Activated CD8-positive, alpha-beta memory T cell treated with anti-CD3 and anti-CD28 coated beads, Interleukin-2, amount 10 ng/mL, durations not matched to agents 7 days and 5 days (primary cell): ENCODE results near the gene KLHL11. TPM values are rescaled to one million over a fixed set of nuclear protein-coding genes. Genes with fewer than 3 reads are reported as not detected.
"Not testable (repeated sequence)": the region's sequence is repeated elsewhere in the genome, so short reads cannot be mapped to it uniquely, and the experiment has no call there.

Experiments used
- ATAC-seq: fragments of 150-1000 bp; cut with Tn5 transposase; one replicate; pipeline ENCODE4 v1.10.0; 2021; ENCODE audit warnings: moderate library complexity
- CTCF ChIA-PET: fragments of 350-600 bp; sonication (Branson Sonifier 250); formaldehyde crosslinking; loops from one replicate; lab custom pipeline; 2021; ENCODE audit warnings: antibody characterized with exemption; lab: Charles Lee
- DNase-seq: peaks from one replicate; pipeline ENCODE4 v3.0.0-alpha.2; 2020
- H3K27ac Mint-ChIP-seq: one replicate; pipeline ENCODE4 v1.8.0; 2021; ENCODE audit warnings: mild to moderate bottlenecking, mixed read lengths
- H3K27me3 Mint-ChIP-seq: one replicate; pipeline ENCODE4 v1.8.0; 2021; ENCODE audit warnings: mixed read lengths
- H3K36me3 Mint-ChIP-seq: one replicate; pipeline ENCODE4 v1.8.0; 2021; ENCODE audit warnings: mild to moderate bottlenecking, mixed read lengths
- H3K4me1 Mint-ChIP-seq: one replicate; pipeline ENCODE4 v1.8.0; 2021; ENCODE audit warnings: mixed read lengths
- H3K4me3 Mint-ChIP-seq: one replicate; pipeline ENCODE4 v1.8.0; 2021; ENCODE audit warnings: mild to moderate bottlenecking, moderate library complexity, mixed read lengths
- H3K9me3 Mint-ChIP-seq: one replicate; pipeline ENCODE4 v1.8.0; 2022; ENCODE audit warnings: low read depth, mixed read lengths
- total RNA-seq, 2 experiments: library from RNA; stranded (reverse); gene quantifications; one replicate each; pipeline ENCODE4 v1.2.3, GENCODE V29; 2021

Gene KLHL11
- total RNA-seq, 2 experiments from 2014 or later = 14.4 to 16.4 TPM

DNA sequence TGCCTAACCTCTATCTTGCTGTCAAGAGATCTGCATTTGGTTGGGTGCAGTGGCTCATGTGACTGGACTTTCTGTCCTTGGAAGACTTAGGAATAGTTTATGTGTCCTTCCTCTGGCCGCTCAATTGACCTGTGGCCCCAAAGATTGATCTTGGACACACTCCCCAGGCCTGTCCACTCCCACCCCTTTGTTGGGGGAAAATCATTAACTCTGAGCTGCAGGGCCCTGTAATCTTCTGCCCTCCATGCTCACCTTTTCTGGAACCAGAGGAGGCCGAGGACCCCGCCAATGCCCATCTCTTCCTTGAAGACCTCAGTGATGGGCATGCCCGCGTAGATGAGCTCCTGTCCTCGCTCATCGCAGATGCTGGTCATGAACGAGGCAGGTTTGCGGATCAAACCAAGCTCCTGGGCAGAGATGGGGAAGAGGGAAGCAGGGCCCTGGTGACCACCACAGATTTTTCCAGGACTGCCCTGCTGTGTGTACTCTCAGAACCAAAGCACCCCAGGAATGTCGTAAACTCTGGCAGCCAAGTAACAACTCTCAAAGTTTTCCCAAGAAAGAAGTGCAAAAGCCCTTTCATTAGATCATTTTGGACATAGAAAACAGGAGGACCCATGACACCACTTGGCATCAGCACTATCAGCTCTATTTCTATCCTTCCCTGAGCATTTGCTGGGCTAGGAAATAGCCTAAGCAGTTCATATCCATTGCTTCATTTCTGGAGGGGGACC, 8.5 kb upstream of the KLHL11 start:
- Mint-ChIP-seq H3K9me3 (no peaks in the 10 kb centered on the region), H3K27ac (no peak overlapping the region), H3K4me3 (no peak overlapping the region), H3K27me3 (no peaks in the 10 kb centered on the region), H3K4me1 (peaks cover 12% of the 10 kb centered on the region), H3K36me3 (peaks cover 64% of the 10 kb centered on the region)
- CTCF ChIA-PET = interaction anchor here (1.1 to 2.6 kb wide), 2 partner anchors 8 to 11 kb away, joined by 3 to 7 read pairs; partner anchors contain the start of gene KLHL11
- ATAC-seq (no peak), DNase-seq (no peak)

DNA sequence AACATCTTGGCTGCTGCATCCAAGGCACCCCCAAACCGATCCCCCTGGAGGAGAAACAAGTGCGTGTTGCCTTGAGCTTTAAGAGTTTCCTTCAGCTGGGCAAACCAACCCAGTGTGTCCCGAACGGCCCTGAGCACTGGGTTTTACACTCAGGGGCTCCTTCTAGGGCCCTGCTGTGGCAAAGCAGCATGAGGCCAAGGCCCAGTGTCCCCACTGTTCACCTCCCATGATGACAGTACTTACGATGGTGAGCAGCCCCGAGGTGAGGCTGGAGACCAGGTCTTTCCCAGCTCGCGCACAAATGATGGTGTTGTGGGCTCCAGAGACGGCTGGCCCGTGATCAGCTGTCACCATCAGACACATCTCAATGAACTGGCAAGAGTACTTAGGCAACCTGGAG, 6.6 kb upstream of the KLHL11 start:
- Mint-ChIP-seq H3K4me3 (no peak overlapping the region), H3K4me1 (peaks cover 22% of the 10 kb centered on the region), H3K9me3 (no peaks in the 10 kb centered on the region), H3K27me3 (no peaks in the 10 kb centered on the region), H3K27ac (no peak overlapping the region), H3K36me3 (peaks cover 63% of the 10 kb centered on the region)
- CTCF ChIA-PET = no interaction called here
- ATAC-seq (no peak), DNase-seq (no peak)

DNA sequence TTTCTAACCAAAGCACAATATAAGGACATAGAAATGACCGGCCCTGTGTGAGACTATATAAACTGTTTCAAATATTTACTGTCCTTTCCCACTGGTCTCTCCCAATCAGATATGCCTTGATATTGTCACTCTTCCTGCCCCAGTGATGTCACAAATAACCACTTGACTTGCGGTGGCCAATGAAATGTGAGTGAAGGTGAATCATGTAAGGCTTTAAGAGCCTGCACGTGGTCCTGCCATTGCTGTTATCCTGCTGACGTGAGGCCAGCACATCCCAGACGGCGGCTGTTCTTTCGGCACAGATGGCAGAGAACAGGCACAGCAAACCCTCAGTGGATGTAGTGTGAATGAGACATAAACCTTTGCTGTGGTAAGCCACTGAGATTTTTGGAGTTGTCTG, 5.4 kb upstream of the KLHL11 start:
- DNase-seq (no peak), ATAC-seq (no peak)
- peaks cover 22% of the 10 kb centered on the region for H3K4me1 Mint-ChIP-seq
- H3K36me3 Mint-ChIP-seq = peaks cover 60% of the 10 kb centered on the region
- no peaks in the 10 kb centered on the region for H3K9me3 Mint-ChIP-seq
- CTCF ChIA-PET = no interaction called here
- no peak overlapping the region for H3K27ac Mint-ChIP-seq
- no peak overlapping the region for H3K4me3 Mint-ChIP-seq
- no peaks in the 10 kb centered on the region for H3K27me3 Mint-ChIP-seq

DNA sequence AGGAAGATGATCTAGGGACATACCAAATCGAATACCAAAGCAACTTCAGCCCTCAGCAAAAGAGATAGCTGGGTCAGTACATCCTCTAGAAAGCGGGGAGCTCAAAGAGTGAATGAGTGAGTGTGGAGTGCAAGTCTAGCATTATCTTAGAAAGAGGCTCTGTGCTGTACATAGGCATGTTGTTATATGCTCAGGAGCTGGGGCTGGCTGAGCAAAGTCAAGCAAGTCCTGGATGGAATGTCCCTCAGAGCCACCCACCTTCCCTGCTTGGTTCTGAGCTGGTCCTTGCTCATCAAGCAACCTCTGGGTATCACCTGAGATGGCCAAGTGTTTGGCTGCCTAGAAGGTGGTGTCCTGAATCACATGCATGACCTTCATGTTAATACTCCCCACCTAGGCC, 4.9 kb upstream of the KLHL11 start:
- ATAC-seq (no peak), DNase-seq (no peak)
- H3K27ac Mint-ChIP-seq = peak overlapping the region; percentile 9
- H3K27me3 Mint-ChIP-seq = no peaks in the 10 kb centered on the region
- CTCF ChIA-PET = no interaction called here
- H3K4me1 Mint-ChIP-seq = peaks cover 25% of the 10 kb centered on the region
- no peak overlapping the region for H3K4me3 Mint-ChIP-seq
- H3K36me3 Mint-ChIP-seq = peaks cover 59% of the 10 kb centered on the region
- H3K9me3 Mint-ChIP-seq = no peaks in the 10 kb centered on the region

DNA sequence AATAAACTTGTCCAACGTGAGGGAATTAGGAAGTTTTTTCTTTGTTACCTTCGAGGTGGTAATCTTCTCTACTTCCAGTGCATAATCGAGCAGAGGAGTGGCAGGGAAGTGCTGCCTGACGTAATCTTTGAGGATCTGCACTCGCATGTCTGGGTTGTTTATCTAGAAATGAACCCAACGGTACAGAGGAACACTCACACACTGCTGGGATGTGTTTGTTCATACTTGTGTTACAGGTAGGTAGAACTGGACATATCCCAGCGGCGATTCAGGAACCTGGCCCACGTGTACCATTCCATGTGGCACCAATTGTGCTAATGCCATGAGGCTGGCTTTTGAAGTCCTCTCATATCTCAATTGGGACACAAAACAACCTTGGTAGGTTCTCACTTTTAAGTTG, 4.2 kb upstream of the KLHL11 start:
- Mint-ChIP-seq H3K9me3 (no peaks in the 10 kb centered on the region), H3K36me3 (peaks cover 54% of the 10 kb centered on the region), H3K4me3 (no peak overlapping the region), H3K4me1 (peaks cover 25% of the 10 kb centered on the region), H3K27ac (peak overlapping the region; percentile 74), H3K27me3 (no peaks in the 10 kb centered on the region)
- ATAC-seq (no peak), DNase-seq (no peak)
- CTCF ChIA-PET = no interaction called here

DNA sequence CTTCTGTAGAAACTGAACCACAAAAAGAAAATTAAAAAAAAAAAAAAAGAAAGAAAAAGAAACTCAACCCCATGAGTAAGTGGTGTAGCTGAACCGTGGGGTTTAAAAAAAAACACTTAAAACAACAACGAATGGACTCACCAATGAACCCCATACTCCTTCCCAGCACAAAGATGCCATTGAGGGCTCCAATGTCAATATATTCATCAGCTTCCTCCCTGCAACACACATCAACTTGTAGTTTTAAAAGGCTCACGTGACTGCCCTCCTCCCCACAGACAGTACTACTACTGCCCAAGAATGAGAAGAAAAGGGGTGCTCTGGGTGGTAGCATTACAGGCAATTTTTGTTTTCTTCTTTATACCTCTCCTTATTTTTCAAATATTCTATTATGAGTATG, 3.3 kb upstream of the KLHL11 start:
- ATAC-seq = no peak
- H3K27ac Mint-ChIP-seq = peak overlapping the region; percentile 74

DNA sequence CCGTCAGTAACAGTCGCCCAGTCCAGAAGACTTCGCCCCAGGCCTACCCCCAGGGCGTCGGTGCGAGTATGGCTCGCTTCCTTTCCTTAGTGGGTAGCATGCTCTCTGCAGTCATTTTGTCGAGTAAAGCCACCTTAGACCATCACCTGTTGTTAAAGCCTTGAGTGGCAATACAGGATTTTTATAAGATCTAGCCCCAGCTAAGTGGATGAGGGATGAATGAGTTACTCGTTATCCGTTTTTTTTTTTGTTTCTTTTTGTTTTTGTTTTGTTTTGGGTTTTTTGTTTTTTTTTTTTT, 322 bp upstream of the KLHL11 start:
- Mint-ChIP-seq H3K4me1 (peaks cover 28% of the 10 kb centered on the region), H3K4me3 (no peak overlapping the region), H3K36me3 (peaks cover 22% of the 10 kb centered on the region), H3K9me3 (no peaks in the 10 kb centered on the region), H3K27me3 (no peaks in the 10 kb centered on the region), H3K27ac (peak overlapping the region; percentile 81)
- ATAC-seq (no peak), DNase-seq (no peak)
- CTCF ChIA-PET = interaction anchor here (0.7 to 2.7 kb wide), 8 partner anchors 9 to 169 kb away, joined by 3 to 7 read pairs (median 4); no protein-coding TSS in a partner anchor

More for the DNA sequence above, 3.3 kb upstream of the KLHL11 start:
- H3K4me3 Mint-ChIP-seq = no peak overlapping the region
- H3K4me1 Mint-ChIP-seq = peaks cover 25% of the 10 kb centered on the region
- H3K9me3 Mint-ChIP-seq = no peaks in the 10 kb centered on the region
- no peaks in the 10 kb centered on the region for H3K27me3 Mint-ChIP-seq
- CTCF ChIA-PET = interaction anchor here (0.7 to 1.7 kb wide), 3 partner anchors 95 to 1554 kb away, joined by 3 to 4 read pairs (median 3); no protein-coding TSS in a partner anchor
- H3K36me3 Mint-ChIP-seq = peaks cover 49% of the 10 kb centered on the region
- DNase-seq = no peak

DNA sequence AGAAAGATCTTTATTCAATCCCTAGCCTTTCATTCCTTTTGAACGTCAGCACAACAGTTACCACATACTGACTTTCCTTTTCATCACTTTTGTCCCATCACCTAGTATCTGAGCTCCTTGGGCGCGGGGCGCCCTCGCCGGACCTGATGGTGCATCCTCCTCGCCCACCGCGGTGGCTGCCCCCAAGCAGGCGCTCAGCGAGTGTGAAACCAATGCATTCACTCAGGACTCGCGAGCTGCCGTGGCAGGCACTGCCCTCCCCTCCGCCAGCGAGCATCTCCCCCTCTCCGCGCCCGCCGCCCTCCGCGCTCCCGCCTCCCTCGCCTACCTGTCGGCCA, 756 bp downstream of the KLHL11 start:
- CTCF ChIA-PET = interaction anchor here (0.7 to 2.7 kb wide), 13 partner anchors 10 to 202 kb away, joined by 3 to 7 read pairs (median 4); partner anchors contain the start of gene ACLY
- Mint-ChIP-seq H3K9me3 (no peaks in the 10 kb centered on the region), H3K4me1 (peaks cover 30% of the 10 kb centered on the region), H3K36me3 (peaks cover 18% of the 10 kb centered on the region), H3K27me3 (no peaks in the 10 kb centered on the region), H3K4me3 (no peak overlapping the region), H3K27ac (no peak overlapping the region)
- ATAC-seq (no peak), DNase-seq (no peak)

DNA sequence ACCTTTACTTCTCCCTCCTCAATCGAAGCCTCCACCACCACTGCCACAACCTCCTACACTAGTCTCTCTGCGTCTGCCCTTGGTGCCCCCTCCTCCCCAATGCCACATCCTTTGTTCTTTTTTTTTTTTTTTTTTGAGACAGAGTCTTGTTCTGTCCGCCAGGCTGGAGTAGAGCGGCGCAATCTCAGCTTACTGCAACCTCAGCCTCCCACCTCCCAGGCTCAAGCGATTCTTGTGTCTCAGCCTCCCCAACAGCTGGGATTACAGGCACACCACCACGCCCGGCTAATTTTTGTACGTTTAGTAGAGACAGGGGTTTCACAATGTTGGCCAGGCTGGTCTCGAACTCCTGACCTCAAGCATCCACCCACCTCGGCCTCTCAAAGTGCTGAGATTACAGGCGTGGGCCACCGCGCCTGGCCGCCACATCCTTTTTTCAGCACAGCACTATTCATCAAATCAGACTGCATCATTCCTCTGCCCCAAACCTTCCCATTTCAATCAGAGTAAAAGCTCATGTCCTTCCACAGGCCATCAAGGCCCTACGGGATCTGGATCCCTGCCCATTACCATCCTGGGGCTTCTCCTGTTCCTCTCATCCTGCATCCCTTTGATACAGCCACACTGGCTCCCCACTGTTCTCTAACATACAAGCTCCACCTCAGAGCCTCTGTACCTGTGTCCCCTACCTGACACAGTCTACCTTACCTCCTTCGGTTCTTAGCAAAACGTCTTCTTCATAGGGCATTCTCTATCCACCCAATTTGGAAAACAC, 2.0 kb downstream of the KLHL11 start:
- peak; percentile 59 for DNase-seq
- H3K9me3 Mint-ChIP-seq = no peaks in the 10 kb centered on the region
- CTCF ChIA-PET = interaction anchor here (0.7 to 1.8 kb wide), 8 partner anchors 13 to 201 kb away, joined by 3 to 5 read pairs (median 4); partner anchors contain the start of genes ACLY and P3H4

DNA sequence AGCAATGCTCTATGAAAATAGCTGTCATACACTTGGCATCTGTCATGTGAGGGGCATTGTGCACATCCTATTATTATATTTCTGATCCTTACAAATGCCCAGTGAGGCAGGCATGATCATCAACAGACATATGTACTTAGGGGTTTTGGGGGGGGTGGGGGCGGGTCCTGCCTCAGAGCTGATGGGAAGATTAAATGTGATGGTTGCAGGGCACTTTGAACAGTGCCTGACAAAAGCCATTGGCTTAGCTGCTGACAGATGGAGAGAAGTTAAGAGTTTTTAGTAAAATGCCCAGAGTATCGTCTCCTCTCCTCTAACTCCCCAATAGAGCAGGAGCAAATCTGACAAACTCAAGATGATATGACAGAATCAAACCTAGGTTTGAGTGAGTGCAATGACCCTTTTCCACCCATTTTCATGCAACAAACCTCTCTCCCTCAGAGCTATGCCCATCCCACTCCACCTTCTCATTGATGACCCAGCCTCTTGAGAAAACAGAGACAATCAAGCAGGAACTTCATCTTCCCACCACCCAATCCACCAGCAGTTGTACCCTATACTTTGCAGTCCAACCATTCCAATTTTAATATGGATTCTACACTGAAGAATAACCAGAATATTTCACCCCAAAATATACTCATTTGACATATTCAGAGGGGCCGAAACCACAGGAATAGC, 4.8 kb downstream of the KLHL11 start:
- peaks cover 11% of the 10 kb centered on the region for H3K4me1 Mint-ChIP-seq
- DNase-seq = no peak
- H3K27ac Mint-ChIP-seq = no peak overlapping the region
- ATAC-seq = no peak
- CTCF ChIA-PET = interaction anchor here (0.9 kb wide), 1 partner anchor 75 kb away, joined by 3 read pairs; no protein-coding TSS in a partner anchor
- peaks cover 1% of the 10 kb centered on the region for H3K36me3 Mint-ChIP-seq
- H3K4me3 Mint-ChIP-seq = no peak overlapping the region
- H3K27me3 Mint-ChIP-seq = no peaks in the 10 kb centered on the region
- H3K9me3 Mint-ChIP-seq = no peaks in the 10 kb centered on the region

More for the DNA sequence above, 2.0 kb downstream of the KLHL11 start:
- Mint-ChIP-seq H3K27me3 (no peaks in the 10 kb centered on the region), H3K27ac (no peak overlapping the region), H3K4me3 (no peak overlapping the region), H3K36me3 (peaks cover 11% of the 10 kb centered on the region), H3K4me1 (peaks cover 19% of the 10 kb centered on the region)
- ATAC-seq = no peak

DNA sequence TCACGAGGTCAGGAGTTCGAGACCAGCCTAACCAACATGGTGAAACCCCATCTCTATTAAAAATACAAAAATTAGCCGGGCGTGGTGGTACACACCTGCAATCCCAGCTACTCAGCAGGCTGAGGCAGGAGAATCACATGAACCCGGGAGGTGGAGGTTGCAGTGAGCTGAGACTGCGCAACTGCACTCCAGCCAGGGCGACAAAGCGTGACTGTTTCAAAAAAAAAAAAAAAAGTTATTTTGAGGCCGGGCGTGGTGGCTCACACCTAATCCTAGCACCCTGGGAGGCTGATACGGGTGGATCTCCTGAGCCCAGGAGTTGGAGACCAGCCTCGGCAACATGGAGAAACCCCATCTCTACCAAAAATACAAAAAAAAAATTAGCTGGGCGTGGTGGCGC, 13.8 kb downstream of the KLHL11 start:
- not testable (repeated sequence) for ATAC-seq, H3K9me3 Mint-ChIP-seq, H3K4me1 Mint-ChIP-seq, H3K27ac Mint-ChIP-seq, H3K27me3 Mint-ChIP-seq, H3K4me3 Mint-ChIP-seq, DNase-seq
- CTCF ChIA-PET = interaction anchor here (0.8 kb wide), 2 partner anchors 10 to 17 kb away, joined by 3 read pairs; no protein-coding TSS in a partner anchor
- peaks cover 21% of the 10 kb centered on the region for H3K36me3 Mint-ChIP-seq

DNA sequence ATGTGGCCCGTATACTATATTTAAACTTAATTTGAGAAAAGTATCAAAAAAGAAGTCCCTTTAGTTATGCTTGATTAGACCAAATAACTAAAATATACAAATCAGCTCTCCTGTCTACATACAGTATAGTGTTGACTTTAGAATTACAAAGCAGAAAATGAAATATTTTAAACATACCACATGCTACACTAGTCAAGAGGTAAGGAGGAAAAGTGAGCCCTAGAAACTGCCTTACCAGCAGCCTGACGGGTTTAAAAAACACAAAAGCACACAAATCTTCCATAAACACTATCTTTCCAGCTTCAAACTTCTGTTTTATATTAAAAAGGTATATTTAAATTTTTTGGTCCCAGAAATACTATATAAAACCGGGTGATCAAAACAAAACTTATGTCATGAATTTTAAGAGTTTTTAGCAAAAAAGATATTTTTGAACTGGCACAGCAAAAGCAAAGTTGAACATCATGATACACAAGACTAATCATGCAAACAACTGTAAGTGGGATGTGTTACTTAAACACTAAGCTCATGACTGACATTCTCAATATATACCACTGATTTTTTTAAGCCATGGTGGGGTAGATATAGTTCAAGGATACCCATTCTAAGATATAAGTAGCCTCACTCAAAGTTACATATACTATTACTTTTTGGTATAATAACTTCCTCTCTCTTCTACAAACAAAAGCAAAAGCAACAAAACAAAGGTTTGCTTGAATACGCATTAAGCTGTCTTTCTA, 15.8 kb downstream of the KLHL11 start:
- H3K36me3 Mint-ChIP-seq = peaks cover 15% of the 10 kb centered on the region
- no peaks in the 10 kb centered on the region for H3K9me3 Mint-ChIP-seq
- no peak overlapping the region for H3K27ac Mint-ChIP-seq
- H3K27me3 Mint-ChIP-seq = no peaks in the 10 kb centered on the region
- CTCF ChIA-PET = interaction anchor here (0.9 to 1.1 kb wide), 4 partner anchors 13 to 49 kb away, joined by 3 to 4 read pairs (median 4); partner anchors contain the start of gene KLHL11
- ATAC-seq (no peak), DNase-seq (no peak)
- no peak overlapping the region for H3K4me3 Mint-ChIP-seq
- peaks cover 7% of the 10 kb centered on the region for H3K4me1 Mint-ChIP-seq
